HG03460 (cell line): ENCODE data around the gene SYTL2.
"Not testable (repeated sequence)": the region's sequence is repeated elsewhere in the genome, so short reads cannot be mapped to it uniquely, and the experiment has no call there.

Source experiments
- ATAC-seq: cut with Tn5 transposase; IDR thresholded peaks from one replicate; pipeline ENCODE4 v1.9.1; 2021; ENCODE audit not compliant: unreplicated experiment

SYTL2 gene

DNA sequence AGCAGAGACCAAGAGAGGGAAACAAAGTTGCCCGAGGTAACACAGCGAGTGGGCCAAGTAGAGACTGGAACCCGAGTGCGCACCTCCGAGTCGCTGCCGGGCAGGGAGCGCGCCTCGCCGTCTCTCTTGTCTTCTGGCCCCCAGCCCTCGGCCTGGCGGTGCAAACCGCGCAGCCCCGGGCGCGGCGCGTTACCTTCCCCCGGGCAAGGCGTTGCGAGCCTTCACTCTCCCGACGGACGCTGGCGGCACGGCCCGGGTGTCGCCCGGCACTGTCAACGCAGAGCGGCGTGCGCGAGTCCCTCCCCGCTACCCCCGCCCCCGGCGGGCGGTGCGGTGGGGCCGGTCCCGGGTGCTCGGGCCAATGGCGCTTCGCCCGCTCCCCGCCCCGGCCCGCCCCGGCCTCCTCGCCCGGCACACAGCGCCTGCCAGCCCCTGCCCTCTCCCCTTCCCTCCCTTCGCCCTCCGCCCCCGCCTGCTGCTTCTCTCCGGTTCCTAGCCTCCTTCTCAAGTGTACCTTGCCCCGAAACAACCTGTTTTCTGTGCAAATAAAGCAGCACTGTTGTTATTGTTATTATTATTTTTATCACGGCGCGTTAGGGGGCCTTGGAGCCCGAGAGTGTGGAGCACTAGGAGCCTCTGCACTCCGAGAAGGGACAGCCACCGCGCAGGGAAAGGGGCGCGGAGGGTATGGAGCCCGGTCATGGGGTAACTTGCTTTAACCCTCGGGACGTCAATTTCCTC is at the start of gene SYTL2:
Gene SYTL2 (minus strand): TSS at position 271 of the 741 bp plus-strand sequence. CDS start 53,416 bp downstream, outside the sequence.
- ATAC-seq = peak; percentile 73

- not testable (repeated sequence) for ATAC-seq
These were observed 48.6 kb upstream of the SYTL2 start for GRCh38 chr11:85859541-85859940.

GRCh38 chr11:85857098-85857497 is 46.2 kb upstream of the SYTL2 start:
- ATAC-seq = no peak

DNA sequence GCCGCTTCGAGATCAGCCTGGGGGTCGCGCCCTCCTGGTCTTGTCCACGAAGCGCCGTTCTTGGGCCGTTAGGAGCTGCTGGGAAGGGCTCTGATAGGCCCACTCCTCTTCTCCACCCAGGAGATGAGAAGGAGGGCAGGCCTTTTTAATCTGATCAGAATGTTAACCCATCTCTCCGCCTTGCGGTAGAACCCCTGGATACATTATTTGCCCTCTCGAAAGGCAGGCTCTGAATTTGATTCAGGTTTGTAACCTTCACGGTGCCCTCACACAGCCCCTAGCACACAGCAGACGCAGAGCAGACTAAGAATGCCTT is 44.4 kb upstream of the SYTL2 start, which contains the start of gene CCDC83:
Gene CCDC83 (plus strand): TSS at position 43 of the 316 bp plus-strand sequence. CDS start 9,741 bp downstream, outside the sequence.
- ATAC-seq = no peak

DNA sequence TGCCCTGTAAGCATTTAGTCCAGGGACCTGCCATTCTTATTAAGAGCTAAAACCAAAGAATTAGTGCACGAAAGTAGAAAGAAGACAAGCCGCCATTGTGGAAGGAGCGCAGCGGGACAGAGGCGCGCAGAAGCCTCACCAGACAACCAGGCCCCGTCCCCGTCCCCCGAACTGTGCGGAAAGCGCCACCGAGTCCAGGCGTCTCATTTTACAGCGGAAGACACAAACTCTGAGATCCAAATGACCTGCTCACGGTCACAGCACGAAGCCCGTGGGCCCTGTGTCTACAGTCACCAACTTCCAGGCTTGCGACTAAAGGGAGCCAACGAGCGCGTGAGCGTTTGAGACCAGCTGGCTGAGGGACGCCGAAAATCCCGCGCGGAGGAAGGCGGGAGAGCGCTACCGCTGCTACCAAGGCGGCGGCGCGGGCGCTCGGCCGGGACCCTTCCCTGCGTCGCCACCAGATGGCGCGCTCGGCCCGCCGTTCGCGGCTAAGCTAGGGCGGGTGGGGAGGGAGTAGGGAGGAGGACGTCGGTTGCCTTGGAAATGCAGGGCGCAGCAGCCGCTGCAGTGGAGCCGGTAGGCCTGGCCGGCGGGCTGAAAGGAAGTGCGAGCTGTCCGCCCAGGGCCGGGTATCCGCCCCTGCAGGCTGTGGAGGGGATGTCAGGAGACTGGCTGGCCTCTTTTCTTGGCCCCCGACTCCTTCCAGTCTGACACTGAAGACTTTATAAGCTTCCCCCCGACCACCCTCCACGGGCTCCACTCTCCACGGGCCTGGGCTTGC is 43.8 kb upstream of the SYTL2 start:
- peak; percentile 100 for ATAC-seq

DNA sequence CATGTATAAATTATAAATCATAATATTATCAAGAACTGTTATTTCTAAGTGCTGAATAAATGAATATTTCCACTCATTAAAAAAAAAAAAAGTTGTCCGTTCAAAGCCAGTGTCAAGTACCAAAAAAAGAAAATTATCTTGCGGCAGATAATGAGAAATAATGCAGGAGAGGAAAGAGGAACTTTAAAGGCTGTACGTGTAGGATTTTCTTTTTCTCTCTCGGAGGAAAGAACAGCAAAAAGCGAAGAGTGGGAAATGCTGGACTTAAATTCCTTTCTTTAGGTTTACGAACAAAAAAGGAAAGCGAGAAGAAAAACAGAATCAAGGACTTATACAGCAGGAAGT is 43.2 kb upstream of the SYTL2 start:
- ATAC-seq = no peak

DNA sequence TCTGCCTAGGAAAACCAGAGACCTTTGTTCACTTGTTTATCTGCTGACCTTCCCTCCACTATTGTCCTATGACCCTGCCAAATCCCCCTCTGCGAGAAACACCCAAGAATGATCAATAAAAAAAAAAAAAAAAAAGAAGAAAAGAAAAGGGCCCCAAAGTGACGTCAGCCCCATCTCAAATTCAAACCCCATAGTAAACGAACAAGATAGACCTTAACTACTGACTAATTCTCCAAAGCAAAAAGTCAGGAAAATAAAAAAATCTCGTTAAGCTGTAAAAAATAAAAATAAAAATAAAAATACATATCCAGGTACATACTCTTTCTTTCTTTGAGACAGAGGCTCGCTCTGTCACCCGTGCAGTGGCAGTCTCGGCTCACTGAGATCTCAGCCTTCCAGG is 42.6 kb upstream of the SYTL2 start:
- not testable (repeated sequence) for ATAC-seq

GRCh38 chr11:85852754-85853153 is 41.8 kb upstream of the SYTL2 start:
- ATAC-seq = not testable (repeated sequence)

DNA sequence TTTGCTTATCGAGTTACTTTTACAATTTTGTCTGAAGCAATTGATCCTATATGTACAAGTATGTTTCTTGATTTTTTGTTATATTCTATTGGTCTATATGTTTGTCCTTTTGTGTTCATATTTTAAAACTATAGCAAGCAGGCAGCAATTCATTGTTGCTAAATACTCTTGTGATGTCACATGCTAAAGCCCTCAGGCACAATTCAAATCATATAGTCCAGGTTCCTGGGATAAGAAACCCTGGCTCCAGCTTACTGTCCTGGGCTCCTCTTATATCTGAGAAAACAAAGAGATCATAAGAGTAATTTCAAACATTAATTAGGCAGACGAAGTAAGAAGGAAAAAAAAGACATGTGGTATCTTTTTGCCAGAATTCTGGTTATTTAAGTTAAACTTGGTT is 37.6 kb upstream of the SYTL2 start:
- no peak for ATAC-seq

DNA sequence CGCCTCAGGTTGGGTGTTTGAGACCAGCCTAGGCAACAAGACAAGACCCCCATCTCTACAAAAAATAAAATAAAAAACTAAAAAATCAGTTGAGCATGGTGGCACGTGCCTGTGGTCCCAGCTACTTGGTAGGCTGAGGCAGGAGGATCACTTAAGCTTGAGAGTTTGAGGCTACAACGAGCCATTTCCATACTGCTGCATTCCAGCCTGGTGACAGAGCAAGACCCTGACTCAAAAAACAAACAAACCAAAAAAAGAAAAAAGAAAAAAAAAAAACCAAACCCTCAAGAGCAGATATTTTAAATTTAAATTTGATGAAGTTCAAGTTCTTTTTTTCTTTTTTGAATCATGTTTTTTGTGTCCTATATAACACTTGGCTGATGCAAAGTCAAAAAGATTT is 37.1 kb upstream of the SYTL2 start:
- ATAC-seq = no peak

GRCh38 chr11:85847436-85847835 is 36.5 kb upstream of the SYTL2 start:
- no peak for ATAC-seq

GRCh38 chr11:85845124-85845631 is 34.2 kb upstream of the SYTL2 start:
- no peak for ATAC-seq

DNA sequence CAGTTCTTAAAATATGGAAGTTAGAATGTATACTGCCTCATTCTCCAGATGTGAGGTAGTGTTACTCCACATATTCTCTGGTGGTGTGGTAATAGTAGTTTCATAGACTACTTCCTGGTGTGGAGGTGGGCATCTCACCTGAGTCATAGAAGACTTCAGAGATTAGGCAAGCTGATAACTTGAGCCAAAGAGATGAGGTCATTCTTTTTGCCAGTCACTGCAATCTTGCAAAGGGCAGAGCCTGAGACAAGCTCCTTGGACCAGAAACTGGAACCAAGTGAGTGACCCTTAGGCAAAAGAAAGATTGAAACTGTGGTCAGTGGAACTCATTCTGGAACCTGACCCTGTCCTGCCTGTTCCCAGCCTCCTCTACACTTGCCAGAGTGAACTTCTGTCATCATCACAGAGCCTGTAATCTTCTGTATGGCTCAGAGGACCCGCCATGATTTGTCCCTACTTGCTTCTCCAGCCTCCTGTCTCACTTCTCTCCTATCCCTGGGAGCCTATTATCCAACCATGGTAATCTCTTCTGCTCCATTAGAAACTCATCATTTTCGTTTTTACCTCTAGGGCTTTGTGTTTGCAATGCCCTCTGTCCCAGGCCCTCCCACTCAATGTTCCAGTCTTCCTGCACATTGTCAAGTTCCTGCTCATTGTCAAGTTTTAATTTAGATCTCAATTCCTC is 33.6 kb upstream of the SYTL2 start:
- no peak for ATAC-seq

- ATAC-seq = no peak
These were observed 33.0 kb upstream of the SYTL2 start for GRCh38 chr11:85843929-85844328.

DNA sequence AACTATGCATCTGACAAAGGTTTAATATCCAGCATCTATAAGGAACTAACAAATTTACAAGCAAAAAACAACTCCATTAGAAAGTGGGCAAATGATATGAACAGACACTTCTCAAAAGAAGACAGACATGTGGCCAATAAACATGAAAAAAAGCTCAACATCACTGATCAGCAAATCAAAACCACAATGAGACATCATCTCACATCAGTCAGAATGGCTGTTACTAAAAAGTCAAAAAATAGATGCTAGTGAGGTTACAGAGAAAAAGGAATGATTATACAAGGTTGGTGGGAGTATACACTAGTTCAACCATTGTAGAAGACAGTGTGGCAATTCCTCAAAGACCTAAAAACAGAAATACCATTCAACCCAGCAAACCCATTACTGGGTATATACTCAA is 30.0 kb upstream of the SYTL2 start:
- not testable (repeated sequence) for ATAC-seq

- no peak for ATAC-seq
These were observed 24.8 kb upstream of the SYTL2 start for GRCh38 chr11:85835729-85836128.

- ATAC-seq = no peak
These were observed 24.3 kb upstream of the SYTL2 start for GRCh38 chr11:85835263-85835662.

- ATAC-seq = no peak
These were observed 20.1 kb upstream of the SYTL2 start for GRCh38 chr11:85831050-85831449.

DNA sequence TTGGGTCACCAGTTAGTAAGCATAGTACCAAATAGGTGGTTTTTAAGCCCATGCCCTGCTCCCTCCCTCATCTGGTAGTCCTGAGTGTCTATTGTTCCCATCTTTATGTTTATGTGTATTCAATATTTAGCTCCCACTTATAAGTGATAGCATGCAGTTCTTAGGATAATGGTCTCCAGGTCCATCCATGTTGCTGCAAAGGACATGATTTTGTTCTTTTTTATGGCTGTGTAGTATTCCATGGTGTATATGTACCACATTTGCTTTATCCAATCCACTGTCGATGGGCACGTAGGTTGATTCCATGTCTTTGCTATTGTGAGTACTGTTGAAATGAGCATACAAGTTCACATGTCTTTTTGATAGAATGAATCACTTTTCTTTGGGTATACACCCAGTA is 18.2 kb upstream of the SYTL2 start:
- no peak for ATAC-seq

- no peak for ATAC-seq
These were observed 17.7 kb upstream of the SYTL2 start for GRCh38 chr11:85828640-85828978.

GRCh38 chr11:85827748-85828639 is 17.1 kb upstream of the SYTL2 start:
- ATAC-seq = no peak
